Lower lobe of right lung (tissue), 2 donors: ENCODE data around the gene RETREG2. TPM values are rescaled to one million over a fixed set of nuclear protein-coding genes. Genes with fewer than 3 reads are reported as not detected.

ENCODE experiments used
- ATAC-seq, 2 donors: fragments of 200-7000 bp; cut with Tn5 transposase; one replicate each; pipeline ENCODE4 v1.9.1; 2020 to 2022; ENCODE audit warnings: mild to moderate bottlenecking in 2 of 2, moderate library complexity in 2 of 2
- DNase-seq: peaks from one replicate; pipeline ENCODE4 v3.0.0-alpha.2; 2020
- H3K27ac ChIP-seq: fragments of 200-600 bp; one replicate; pipeline ENCODE4 v1.8.0; 2022
- H3K27me3 ChIP-seq: fragments of 200-600 bp; one replicate; pipeline ENCODE4 v1.8.0; 2022; ENCODE audit warnings: low read depth
- H3K36me3 ChIP-seq: fragments of 200-600 bp; one replicate; pipeline ENCODE4 v1.8.0; 2022; ENCODE audit warnings: mild to moderate bottlenecking
- H3K4me1 ChIP-seq: fragments of 200-600 bp; one replicate; pipeline ENCODE4 v1.8.0; 2022
- H3K4me3 ChIP-seq: fragments of 200-600 bp; one replicate; pipeline ENCODE4 v1.8.0; 2022; ENCODE audit warnings: mild to moderate bottlenecking
- H3K9me3 ChIP-seq: fragments of 200-600 bp; one replicate; pipeline ENCODE4 v1.8.0; 2022
- CTCF ChIP-seq: fragments of 200-600 bp; IDR thresholded peaks from one replicate; pipeline ENCODE4 v1.8.0; 2022; ENCODE audit warnings: antibody characterized with exemption, mild to moderate bottlenecking
- intact Hi-C: fragments of 100-400 bp; cut with DNase I; formaldehyde crosslinking; loops from one replicate; pipeline ENCODE4 v1.11.0; 2022
- total RNA-seq: library from RNA; stranded (reverse); fragmentation: NEBNext Ultra II Directional; extraction: Animal tissue kit (Norgen Biotek cat#: 25700); gene quantifications from one replicate; pipeline ENCODE4 v1.2.1, GENCODE V29; 2021
- donor health status: DM: no; HTN: yes; CAD: no; lungs with severe emphysema.

RETREG2 gene
- total RNA-seq, 1 donor from 2014 or later: 82.3 TPM

DNA sequence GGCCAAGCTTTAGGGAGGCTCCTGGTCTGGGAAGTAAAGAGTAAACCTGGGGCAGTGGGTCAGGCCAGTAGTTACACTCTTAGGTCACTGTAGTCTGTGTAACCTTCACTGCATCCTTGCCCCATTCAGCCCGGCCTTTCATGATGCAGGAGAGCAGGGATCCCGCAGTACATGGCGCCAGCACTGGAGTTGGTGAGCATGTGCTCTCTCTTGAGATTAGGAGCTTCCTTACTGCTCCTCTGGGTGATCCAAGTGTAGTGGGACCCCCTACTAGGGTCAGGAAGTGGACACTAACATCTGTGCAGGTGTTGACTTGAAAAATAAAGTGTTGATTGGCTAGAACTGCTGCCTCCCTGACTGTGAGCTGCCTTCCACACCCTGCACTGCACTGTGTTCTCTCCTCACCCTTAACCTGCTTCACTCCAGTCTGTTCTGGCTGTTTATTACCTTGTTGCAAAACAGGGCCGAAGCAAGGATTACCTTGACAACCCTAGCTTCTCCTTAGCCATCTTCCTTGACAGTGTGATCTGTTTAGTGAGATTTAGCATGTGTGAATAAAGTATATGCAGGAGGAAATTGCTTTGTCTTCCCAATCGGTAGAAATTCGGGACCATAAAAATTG is 5.2 kb downstream of the RETREG2 start:
- Histone ChIP-seq H3K36me3 (peaks cover 65% of the 10 kb centered on the region), H3K27me3 (no peaks in the 10 kb centered on the region), H3K27ac (no peak overlapping the region), H3K4me1 (peaks cover 13% of the 10 kb centered on the region), H3K4me3 (no peak overlapping the region), H3K9me3 (no peaks in the 10 kb centered on the region)
- DNase-seq: no peak
- ATAC-seq: no peak
- TF ChIP-seq CTCF: no peak
- intact Hi-C loops: no loop called here

DNA sequence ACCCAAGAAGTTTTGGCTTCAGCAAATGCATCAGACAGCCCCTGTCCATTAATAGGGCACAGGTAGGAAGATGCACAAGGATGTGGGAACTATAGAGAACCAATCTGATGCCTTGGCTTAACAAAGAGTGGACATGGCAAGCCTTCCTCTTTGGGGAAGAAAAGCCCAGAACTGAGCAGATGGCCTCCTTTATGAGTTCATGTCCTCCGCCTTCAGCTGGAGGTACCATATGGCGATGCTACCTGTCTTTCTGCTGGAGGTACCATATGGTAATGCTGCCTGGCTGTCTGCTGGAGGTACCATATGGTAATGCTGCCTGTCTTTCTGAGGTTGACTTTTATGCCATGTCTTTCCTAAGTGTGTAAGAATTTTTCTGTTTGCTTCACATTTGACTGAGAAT is 6.0 kb downstream of the RETREG2 start:
- Histone ChIP-seq H3K27me3 (no peaks in the 10 kb centered on the region), H3K36me3 (peaks cover 65% of the 10 kb centered on the region), H3K9me3 (no peaks in the 10 kb centered on the region), H3K4me3 (no peak overlapping the region), H3K27ac (no peak overlapping the region), H3K4me1 (peaks cover 7% of the 10 kb centered on the region)
- TF ChIP-seq CTCF: no peak
- intact Hi-C loops: no loop called here
- DNase-seq (no peak), ATAC-seq (no peak)

DNA sequence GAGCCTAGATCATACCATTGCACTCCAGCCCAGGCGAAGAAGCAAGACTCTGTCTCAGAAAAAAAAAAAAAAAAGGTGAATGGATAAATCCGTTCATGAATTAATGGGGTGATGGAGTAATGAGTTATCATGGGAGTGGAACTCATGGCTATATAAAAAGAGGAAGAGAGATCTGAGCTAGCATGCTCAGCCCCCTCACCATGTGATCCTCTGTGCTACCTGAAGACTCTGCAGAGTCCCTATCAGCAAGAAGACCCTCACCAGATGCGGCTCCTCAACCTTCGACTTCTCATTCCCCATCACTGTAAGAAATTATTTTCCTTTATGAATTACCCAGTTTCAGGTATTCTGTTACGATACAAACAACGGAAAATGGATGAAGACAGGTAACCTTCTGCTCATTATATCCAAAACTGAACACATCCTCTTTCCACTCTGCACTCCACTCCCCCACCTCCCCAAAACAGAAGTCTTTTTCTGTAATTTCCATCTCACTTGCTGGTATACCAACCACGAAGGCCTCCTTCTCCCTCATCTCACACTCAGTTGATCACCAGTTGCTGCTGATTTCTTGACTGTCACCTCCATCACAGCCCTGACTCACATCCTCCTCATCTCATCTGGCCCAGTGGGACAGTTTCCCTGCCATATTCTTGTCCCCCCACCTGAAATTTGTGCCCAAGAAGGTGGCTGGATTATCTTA is 8.8 kb downstream of the RETREG2 start:
- H3K4me3 ChIP-seq: no peak overlapping the region
- ATAC-seq (no peak), DNase-seq (no peak)
- H3K27me3 ChIP-seq: no peaks in the 10 kb centered on the region
- peaks cover 40% of the 10 kb centered on the region for H3K36me3 ChIP-seq
- TF ChIP-seq CTCF: no peak
- no peaks in the 10 kb centered on the region for H3K9me3 ChIP-seq
- intact Hi-C loops: no loop called here
- no peak overlapping the region for H3K27ac ChIP-seq
- H3K4me1 ChIP-seq: no peaks in the 10 kb centered on the region

DNA sequence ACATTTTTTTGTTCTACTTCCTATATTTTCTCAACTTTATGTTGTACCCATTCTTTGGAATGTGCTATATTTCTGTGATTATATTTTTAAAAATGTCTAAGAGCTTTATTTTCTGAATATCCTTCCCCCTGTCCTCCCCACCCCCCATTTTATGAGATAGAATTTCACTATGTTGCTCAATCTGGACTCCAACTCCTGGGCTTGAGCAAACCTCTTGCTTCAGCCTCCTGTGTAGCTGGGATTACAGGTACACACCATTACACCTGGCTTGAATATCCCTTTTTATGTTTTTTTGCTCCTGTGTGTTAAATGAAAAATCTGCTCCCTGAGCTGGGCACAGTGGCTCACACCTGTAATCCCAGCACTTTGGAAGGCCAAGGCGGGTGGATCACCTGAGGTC is 19.3 kb downstream of the RETREG2 start:
- no peaks in the 10 kb centered on the region for H3K36me3 ChIP-seq
- H3K4me1 ChIP-seq: no peaks in the 10 kb centered on the region
- no peaks in the 10 kb centered on the region for H3K9me3 ChIP-seq
- no peak for TF ChIP-seq CTCF
- intact Hi-C loops: no loop called here
- H3K4me3 ChIP-seq: no peak overlapping the region
- ATAC-seq (no peak), DNase-seq (no peak)
- H3K27me3 ChIP-seq: no peaks in the 10 kb centered on the region
- no peak overlapping the region for H3K27ac ChIP-seq

DNA sequence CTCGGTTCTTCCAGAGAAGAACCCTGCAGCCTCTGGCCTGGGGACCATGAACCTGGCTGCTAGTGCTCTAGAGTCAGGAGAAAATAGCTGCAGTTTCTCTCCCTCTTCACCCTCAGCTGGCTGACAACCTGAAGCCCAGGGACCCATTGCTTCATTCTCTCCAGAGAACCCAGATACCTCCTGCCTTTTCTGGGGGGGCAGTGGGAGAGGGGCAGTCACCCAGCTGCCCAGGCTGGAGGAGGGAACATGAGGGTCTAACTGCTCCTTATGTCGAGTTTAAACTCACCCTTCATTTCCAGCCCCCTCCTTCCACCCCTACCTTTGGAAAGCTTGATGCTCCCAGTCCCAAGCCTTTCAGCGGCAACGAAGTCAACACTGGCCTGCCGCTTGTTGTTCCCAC is 20.9 kb downstream of the RETREG2 start:
- no peaks in the 10 kb centered on the region for H3K9me3 ChIP-seq
- intact Hi-C loops: no loop called here
- no peaks in the 10 kb centered on the region for H3K27me3 ChIP-seq
- H3K36me3 ChIP-seq: no peaks in the 10 kb centered on the region
- H3K27ac ChIP-seq: no peak overlapping the region
- H3K4me1 ChIP-seq: no peaks in the 10 kb centered on the region
- no peak for ATAC-seq
- no peak for TF ChIP-seq CTCF
- H3K4me3 ChIP-seq: no peak overlapping the region
- no peak for DNase-seq
